K562 (cell line): ENCODE measurements around the gene USP31. TPM values are rescaled to one million over a fixed set of nuclear protein-coding genes. Genes with fewer than 3 reads are reported as not detected.
A peak's percentile ranks its signal among the peaks of the same experiment; 100 is the strongest.

Experiments used
- AFF4 ChIP-seq: sonication (generic); formaldehyde crosslinking; IDR thresholded peaks from 2 replicates; pipeline ENCODE4 v1.8.0; 2023; ENCODE audit warnings: mild to moderate bottlenecking, missing genetic modification reagents
- CBX3 ChIP-seq, 2 experiments: IDR thresholded peaks; 1 replicate in 1 of 2; 2 replicates in 1 of 2; pipeline ENCODE4 v1.6.1; 2012; ENCODE audit warnings: inconsistent platforms in 2 of 2, low read length in 2 of 2, borderline replicate concordance in 1 of 2, control low read depth in 1 of 2
- CREB3 ChIP-seq: fragments of 450-650 bp; conservative IDR thresholded peaks from 2 replicates; pipeline ENCODE4 v1.6.1; 2016; ENCODE audit warnings: missing genetic modification characterization, low read depth, mild to moderate bottlenecking, missing compliant biosample characterization, moderate library complexity
- ERF ChIP-seq: fragments of 450-650 bp; formaldehyde crosslinking; IDR thresholded peaks from 2 replicates; pipeline ENCODE4 v1.4.0; 2020; ENCODE audit warnings: mild to moderate bottlenecking, mixed read lengths
- FOXJ2 ChIP-seq: fragments of 200-800 bp; sonication (Bioruptor generic); IDR thresholded peaks from 2 replicates; pipeline ENCODE4 v1.6.1; 2016; ENCODE audit warnings: missing genetic modification characterization, missing compliant biosample characterization
- MBD2 ChIP-seq: sonication (generic); IDR thresholded peaks from 2 replicates; pipeline ENCODE4 v1.6.1; 2016; ENCODE audit warnings: low read depth, borderline replicate concordance
- MYBL2 ChIP-seq, 2 experiments: fragments of 450-650 bp in 1 of 2; sonication (generic) in 1 of 2; formaldehyde crosslinking in 1 of 2; IDR thresholded peaks; 2 replicates each; pipeline versions ENCODE4 v1.6.1 to v1.8.1; 2017 to 2022; ENCODE audit warnings: borderline replicate concordance in 1 of 2, inconsistent platforms in 1 of 2, low read depth in 1 of 2, mild to moderate bottlenecking in 1 of 2, missing genetic modification reagents in 1 of 2, moderate library complexity in 1 of 2
- NKRF ChIP-seq: fragments of 450-650 bp; IDR thresholded peaks from 2 replicates; pipeline ENCODE4 v1.6.1; 2016; ENCODE audit warnings: borderline replicate concordance
- SAP30 ChIP-seq: fragments of 200-600 bp; sonication (generic); IDR thresholded peaks from 2 replicates; pipeline ENCODE4 v1.6.1; 2012; ENCODE audit warnings: borderline replicate concordance, low read depth, mild to moderate bottlenecking, moderate library complexity, low read length, control low read depth, inconsistent platforms; ENCODE audit not compliant: insufficient read depth, poor library complexity, severe bottlenecking
- TAF7 ChIP-seq: fragments of 450-650 bp; IDR thresholded peaks from 2 replicates; pipeline ENCODE4 v1.6.1; 2016; ENCODE audit warnings: missing genetic modification characterization, missing compliant biosample characterization
- TEAD2 ChIP-seq: fragments of 450-650 bp; IDR thresholded peaks from 2 replicates; pipeline ENCODE4 v1.6.1; 2016; ENCODE audit warnings: missing genetic modification characterization, control low read depth, missing compliant biosample characterization
- ZFPM2 ChIP-seq: fragments of 250-450 bp; sonication (Bioruptor Pico); IDR thresholded peaks from 2 replicates; pipeline ENCODE4 v1.5.1; 2022; ENCODE audit warnings: mild to moderate bottlenecking
- ZMIZ1 ChIP-seq, 2 experiments: fragments of 150-350 bp in 1 of 2; IDR thresholded peaks; 2 replicates each; pipeline ENCODE4 v1.6.1; 2012 to 2016; ENCODE audit warnings: low read depth in 2 of 2, low read length in 2 of 2, mild to moderate bottlenecking in 1 of 2, moderate library complexity in 1 of 2
- ZNF76 ChIP-seq: fragments of 250-450 bp; sonication (Bioruptor Pico); IDR thresholded peaks from 2 replicates; pipeline ENCODE4 v1.4.0; 2020; ENCODE audit warnings: mild to moderate bottlenecking, moderate library complexity, borderline replicate concordance
- polyA plus RNA-seq, 8 experiments: library from polyadenylated mRNA; depleted of rRNA in 4 of 8; stranded (reverse) in 5 of 8; unstranded in 3 of 8; fragments of >200 nt; fragmentation: Nextera tagmentation in 2 of 8; fragmentation: Illumina TruSeq in 1 of 8; extraction: Ambion mirVana in 2 of 8; extraction: Trizol in 1 of 8; gene quantifications; 2 replicates each; pipeline versions ENCODE4 v1.2.1 to v1.2.3, GENCODE V29; 2011 to 2014; ENCODE audit warnings: inconsistent platforms in 1 of 8, missing spikeins in 1 of 8
- total RNA-seq, 7 experiments: library from RNA; depleted of rRNA in 6 of 7; stranded (reverse); fragments of >200 nt in 6 of 7; fragmentation: Illumina TruSeq in 2 of 7; extraction: Trizol in 2 of 7; gene quantifications; 2 replicates each; pipeline versions ENCODE4 v1.2.1 to v1.2.3, GENCODE V29; 2011 to 2021; ENCODE audit warnings: low replicate concordance in 1 of 7

Gene USP31
- total and polyA plus RNA-seq, 9 of the 15 experiments (the other 6 are each of a cell fraction or from before 2014, with no cell fraction given) = 0.56 to 4.9 (median 2.9) TPM

- TF ChIP-seq ZMIZ1 (IDR thresholded peaks at IDR 0.05; ENCODE audit: low read depth in 2 of 2, low read length in 2 of 2) = no peak
- TF ChIP-seq CBX3 (IDR thresholded peaks at IDR 0.05; ENCODE audit: borderline replicate concordance in 1 of 2, low read length in 2 of 2) = no peak; a peak in 1 of 3 replicates
- peak; percentile 81 for TF ChIP-seq MYBL2 (IDR thresholded peaks at IDR 0.05; ENCODE audit: low read depth)
- TF ChIP-seq MYBL2 (CRISPR knock-in tag; IDR thresholded peaks at IDR 0.05; ENCODE audit: borderline replicate concordance) = no peak
- peak; percentile 50; the same call in 1 of the 2 replicates for TF ChIP-seq FOXJ2
- TF ChIP-seq ERF (CRISPR knock-in tag) = peak; percentile 82; the same call in 1 of the 2 replicates
- TF ChIP-seq CREB3 (tag) = no peak; the same call in 1 of the 2 replicates
- peak; percentile 77; the same call in 1 of the 2 replicates for TF ChIP-seq ZNF76 (CRISPR knock-in tag)
- no peak for TF ChIP-seq ZFPM2
- no peak for TF ChIP-seq TEAD2 (tag)
- TF ChIP-seq TAF7 (tag) = no peak
- peak; percentile 99 for TF ChIP-seq SAP30
- TF ChIP-seq AFF4 (CRISPR knock-in tag) = no peak
- TF ChIP-seq NKRF = no peak
- 0 out of 2 replicates have a peak, but pooled peaks have one; percentile 57 for TF ChIP-seq MBD2
Measured at GRCh38 chr16:23149267-23149992, at the start of gene USP31 (continued).
